Cardiac fibroblast (primary cell): ENCODE results near the gene MZT2B.
A peak's percentile ranks its signal among the peaks of the same experiment; 100 is the strongest.
"Not testable (repeated sequence)": the region's sequence is repeated elsewhere in the genome, so short reads cannot be mapped to it uniquely, and the experiment has no call there.

Experiments used
- DNase-seq, 2 donors: peaks; one replicate each; pipeline versions ENCODE4 v3.0.0 to v3.0.0-alpha.2; 2010; ENCODE audit warnings: low read depth in 2 of 2
- H3K4me3 ChIP-seq, 2 donors: replicated peaks in 1 of 2; 1 replicate in 1 of 2; 2 replicates in 1 of 2; pipeline ENCODE4 v1.5.1; 2011; ENCODE audit warnings: low read depth in 2 of 2, low read length in 2 of 2, mild to moderate bottlenecking in 2 of 2, moderate library complexity in 1 of 2
- TF ChIP-seq, protein P1 (sequence below): IDR thresholded peaks from one replicate; pipeline ENCODE4 v1.5.1; 2011; ENCODE audit warnings: low read depth, mild to moderate bottlenecking, low read length, inconsistent platforms

MZT2B gene

DNA sequence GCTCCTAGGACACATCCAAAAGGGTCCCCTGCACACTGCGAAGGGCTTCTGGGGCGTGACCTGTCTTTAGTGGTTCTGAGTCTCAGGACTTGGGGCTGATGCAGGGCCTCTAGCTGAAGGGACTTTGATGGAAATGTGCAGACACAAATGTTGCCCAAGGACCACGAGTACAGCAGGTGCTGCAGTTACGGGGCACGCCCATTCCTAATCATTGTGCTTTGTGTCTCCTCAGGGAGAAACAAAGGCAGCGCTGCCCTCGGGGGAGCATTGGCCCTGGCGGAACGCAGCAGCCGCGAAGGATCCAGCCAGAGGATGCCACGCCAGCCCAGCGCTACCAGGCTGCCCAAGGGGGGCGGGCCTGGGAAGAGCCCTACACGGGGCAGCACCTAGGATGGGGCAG, 8.2 kb downstream of the MZT2B start:
- H3K4me3 ChIP-seq = no peak overlapping the region
- TF ChIP-seq, protein P1, sequence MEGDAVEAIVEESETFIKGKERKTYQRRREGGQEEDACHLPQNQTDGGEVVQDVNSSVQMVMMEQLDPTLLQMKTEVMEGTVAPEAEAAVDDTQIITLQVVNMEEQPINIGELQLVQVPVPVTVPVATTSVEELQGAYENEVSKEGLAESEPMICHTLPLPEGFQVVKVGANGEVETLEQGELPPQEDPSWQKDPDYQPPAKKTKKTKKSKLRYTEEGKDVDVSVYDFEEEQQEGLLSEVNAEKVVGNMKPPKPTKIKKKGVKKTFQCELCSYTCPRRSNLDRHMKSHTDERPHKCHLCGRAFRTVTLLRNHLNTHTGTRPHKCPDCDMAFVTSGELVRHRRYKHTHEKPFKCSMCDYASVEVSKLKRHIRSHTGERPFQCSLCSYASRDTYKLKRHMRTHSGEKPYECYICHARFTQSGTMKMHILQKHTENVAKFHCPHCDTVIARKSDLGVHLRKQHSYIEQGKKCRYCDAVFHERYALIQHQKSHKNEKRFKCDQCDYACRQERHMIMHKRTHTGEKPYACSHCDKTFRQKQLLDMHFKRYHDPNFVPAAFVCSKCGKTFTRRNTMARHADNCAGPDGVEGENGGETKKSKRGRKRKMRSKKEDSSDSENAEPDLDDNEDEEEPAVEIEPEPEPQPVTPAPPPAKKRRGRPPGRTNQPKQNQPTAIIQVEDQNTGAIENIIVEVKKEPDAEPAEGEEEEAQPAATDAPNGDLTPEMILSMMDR = no peak
- no peak for DNase-seq

DNA sequence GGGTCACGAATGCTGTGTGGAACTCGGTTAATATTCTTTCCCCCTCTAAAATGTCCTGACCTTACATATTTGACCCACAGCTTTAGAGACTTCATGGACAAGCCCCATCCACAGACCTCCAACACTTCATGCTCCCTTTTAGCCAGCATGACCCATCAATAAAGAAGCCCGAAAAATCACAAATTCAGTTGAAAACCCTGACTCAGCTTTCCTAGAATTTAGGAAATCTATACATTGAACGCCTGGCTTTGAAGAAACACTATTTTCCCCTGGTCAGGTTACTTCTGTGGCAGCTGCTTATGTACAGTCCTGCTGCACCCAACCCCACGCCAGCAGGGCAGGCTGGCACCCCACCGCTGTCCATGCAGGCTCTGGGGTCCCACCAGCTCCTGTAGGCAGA, 9.3 kb downstream of the MZT2B start:
- H3K4me3 ChIP-seq, DNase-seq: not testable (repeated sequence)

DNA sequence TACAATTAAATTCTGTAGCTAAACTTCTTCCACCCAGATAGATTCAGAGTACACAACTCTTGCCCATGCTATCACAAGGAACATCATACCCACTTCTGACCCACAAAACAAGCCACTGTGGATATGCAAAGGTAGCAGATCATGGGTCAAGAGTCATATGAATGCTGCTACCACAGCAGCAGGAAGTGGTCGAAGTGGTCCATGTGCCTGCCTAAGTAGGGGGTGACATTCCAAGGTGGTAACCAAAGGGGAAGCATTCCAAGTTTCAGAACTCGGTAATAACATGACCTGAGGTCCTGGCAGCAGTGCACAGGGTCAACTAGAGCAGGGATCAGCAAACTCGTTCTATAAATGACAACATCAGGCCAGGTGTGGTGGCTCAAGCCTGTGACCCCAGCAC, 10.4 kb downstream of the MZT2B start:
- not testable (repeated sequence) for H3K4me3 ChIP-seq, DNase-seq

DNA sequence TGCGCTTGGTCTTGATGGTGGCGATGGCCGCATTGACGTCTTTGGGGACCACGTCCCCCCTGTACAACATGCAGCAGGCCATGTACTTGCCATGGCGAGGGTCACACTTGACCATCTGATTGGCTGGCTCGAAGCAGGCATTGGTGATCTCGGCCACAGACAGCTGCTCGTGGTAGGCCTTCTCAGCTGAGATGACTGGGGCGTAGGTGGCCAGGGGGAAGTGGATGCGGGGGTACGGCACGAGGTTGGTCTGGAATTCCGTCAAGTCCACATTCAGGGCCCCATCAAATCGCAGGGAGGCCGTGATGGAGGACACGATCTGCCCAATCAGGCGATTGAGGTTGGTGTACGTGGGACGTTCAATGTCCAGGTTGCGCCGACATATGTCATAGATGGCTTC, 11.8 kb downstream of the MZT2B start:
- DNase-seq, H3K4me3 ChIP-seq: not testable (repeated sequence)

DNA sequence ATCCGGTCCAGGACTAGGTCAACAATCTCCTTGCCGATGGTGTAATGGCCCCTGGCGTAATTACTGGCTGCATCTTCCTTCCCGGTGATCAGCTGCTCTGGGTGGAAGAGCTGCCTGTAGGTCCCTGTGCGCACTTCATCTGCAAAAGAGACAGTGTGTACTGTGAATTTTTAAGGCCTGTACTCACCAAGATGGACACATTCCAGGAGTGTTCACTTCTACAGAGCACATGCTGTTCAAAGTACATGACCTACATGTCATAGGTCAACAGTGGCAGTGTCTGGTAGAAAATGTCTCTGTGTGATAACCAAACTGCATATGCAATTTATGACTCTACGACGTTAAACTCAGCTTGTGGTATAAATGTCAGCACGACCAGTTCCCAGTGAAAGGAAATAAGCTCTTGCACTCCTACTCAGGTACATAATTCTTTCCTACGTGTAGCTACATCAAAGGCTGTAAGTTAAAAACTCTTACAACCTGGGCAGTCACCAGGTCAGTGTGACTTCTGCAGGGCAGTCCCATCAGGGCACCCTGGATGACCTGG, 13.1 kb downstream of the MZT2B start:
- not testable (repeated sequence) for DNase-seq, H3K4me3 ChIP-seq

DNA sequence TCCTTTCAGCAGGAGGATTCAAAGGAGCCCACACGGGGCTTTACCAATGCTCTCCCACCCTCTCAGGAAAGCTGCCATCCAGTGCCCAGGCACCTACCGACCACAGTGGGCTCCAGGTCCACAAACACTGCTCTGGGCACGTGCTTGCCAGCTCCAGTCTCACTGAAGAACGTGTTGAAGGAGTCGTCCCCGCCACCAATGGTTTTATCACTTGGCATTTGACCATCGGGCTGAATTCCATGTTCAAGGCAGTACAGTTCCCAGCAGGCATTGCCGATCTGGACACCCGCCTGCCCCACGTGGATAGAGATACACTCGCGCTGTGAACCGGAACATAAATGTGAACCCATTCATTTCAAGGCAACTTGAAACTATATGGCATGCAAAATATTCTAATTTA, 14.0 kb downstream of the MZT2B start:
- not testable (repeated sequence) for DNase-seq, H3K4me3 ChIP-seq

DNA sequence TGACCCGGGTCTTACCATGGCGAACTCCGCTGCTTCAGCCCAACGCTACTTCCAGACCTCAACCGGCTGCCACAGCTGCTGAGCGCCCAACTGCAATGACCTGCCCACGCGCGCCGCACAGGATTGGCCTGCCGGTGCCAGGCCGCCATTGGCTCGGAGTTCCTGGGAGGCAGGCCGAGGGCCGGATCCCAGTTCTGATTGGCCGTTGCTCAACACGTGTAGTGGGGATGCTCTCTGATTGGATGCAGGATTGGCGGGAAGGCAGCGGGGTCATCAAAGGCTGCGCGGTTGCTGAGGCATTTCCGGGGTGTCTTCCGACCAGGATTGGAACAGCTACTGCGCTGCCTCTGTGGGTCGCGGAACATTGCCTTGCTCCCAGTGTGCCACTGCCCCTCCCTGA, 16.3 kb downstream of the MZT2B start, which contains the start of gene TUBA3E:
TUBA3E (minus strand) TSS at position 97 of the 400 bp plus-strand sequence; CDS start at position 18, 79 bp downstream.
- no peak for DNase-seq
- TF ChIP-seq, protein P1 = no peak

DNA sequence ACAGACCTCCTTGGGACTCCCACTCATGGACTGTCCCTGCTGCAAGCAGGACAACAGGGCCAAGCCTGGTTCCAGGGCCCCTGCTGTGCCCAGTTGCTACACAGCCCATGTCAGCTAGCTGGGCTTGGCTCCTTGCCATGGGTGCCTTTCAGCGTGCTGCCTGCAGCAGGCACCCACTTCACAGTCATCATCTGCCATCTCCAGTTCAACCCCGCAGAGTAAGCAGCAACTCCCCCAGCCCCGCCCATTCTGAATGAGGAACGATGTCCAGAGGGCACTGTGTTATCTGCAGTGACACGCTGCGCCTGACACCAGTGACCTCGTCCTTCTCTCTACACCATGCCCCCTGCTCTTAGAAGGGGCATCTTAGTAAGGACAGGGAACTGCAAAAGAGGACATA, 20.5 kb downstream of the MZT2B start:
- not testable (repeated sequence) for DNase-seq, H3K4me3 ChIP-seq

More for the DNA sequence above, 16.3 kb downstream of the MZT2B start, which contains the start of gene TUBA3E:
- H3K4me3 ChIP-seq = no peak within 1 kb of the TSS

DNA sequence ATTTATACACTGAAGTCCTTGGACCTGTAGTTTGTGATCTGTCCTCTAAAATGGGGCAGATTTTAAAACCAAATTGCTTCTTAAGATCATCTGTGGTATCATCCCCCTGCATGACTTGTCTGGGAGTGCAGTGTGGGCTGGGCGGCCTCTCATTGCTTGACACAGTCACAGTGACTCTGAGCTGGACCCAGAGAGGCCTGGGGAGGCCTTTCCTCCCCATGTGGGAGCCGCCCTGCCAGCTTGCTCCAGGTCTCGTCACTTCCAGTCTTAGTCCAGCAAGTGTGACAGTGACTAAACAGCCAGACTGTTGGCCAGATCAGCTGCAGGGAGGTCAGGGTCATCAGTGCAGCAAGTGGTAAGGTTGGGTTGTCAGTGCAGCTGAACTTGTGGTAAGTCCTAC, 21.1 kb downstream of the MZT2B start:
- not testable (repeated sequence) for DNase-seq, H3K4me3 ChIP-seq

DNA sequence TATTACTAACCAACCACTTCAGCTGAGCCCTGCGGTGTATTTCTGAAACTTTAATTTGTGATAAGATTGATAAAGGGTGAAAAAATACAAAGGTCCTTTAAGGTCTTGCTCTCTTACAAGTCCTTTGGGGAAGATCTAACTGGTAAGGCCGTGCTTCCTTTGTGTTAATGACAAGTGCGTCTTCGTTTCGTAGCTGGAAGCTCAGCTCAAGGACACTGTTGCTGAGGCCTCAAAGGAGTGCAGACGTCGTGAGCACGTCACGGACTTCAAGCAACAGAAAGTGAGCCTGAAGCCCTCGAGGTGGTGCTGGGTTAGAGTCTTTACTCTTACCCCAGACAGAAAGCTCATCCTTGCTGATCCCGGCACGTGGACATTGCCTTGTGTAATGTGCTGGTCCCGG, 25.0 kb downstream of the MZT2B start:
- H3K4me3 ChIP-seq, DNase-seq: not testable (repeated sequence)

DNA sequence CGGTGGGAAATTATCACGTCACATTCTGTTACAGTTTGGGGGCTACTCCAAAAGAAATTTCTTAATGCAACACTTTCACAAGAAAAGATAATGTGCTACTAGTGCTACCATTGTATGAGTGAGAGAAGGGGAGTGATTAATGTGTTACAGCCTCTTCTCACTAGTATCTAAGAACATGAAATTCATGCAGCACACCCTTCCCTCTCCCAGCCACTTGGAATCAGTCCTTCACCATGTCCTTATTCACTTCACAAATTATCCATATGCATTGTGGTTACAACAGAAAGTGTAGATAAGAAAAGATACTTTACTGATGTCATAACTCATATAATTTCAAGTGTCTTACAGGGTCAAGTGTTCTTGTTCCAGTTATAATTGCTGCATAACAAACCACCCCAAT, 37.1 kb downstream of the MZT2B start:
- not testable (repeated sequence) for H3K4me3 ChIP-seq

DNA sequence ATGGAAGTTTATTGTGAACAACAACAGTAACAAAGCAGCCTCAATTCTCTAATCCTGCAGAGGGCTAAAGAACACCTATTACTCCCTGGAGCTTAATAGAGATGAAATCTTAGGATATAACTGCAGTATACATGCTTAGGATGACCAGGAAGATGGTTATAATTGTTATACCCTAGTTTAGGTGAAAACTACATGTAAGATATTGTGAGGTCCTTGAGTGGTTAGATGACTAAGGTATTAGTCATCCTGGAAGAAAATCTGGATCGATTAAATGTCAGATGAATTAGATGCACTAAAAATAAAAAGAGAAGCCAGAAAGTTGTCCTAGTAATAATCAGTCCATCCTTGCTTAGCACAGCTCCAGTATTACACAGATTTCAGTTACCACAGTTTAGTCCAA, 38.4 kb downstream of the MZT2B start:
- DNase-seq, H3K4me3 ChIP-seq: not testable (repeated sequence)

More for the DNA sequence above, 37.1 kb downstream of the MZT2B start:
- not testable (repeated sequence) for DNase-seq

DNA sequence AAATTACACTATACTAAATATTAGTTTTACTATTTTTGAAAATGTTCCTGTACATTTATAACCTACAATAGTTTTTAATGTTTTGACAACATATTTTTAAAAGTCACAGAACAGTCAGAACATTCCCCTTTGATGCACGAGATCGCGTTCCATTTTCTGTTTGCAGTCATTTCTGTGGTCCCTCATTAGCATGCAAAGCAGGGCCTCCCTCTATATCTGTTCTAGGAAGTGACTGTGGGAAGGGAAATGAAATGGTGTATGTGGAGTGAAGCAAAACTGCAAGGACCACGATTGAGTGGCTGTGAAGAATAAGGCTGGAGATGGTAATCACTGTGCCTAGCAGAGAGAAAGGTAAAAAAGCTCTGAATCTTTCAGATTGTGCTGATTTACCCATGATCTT, 40.5 kb downstream of the MZT2B start:
- H3K4me3 ChIP-seq, DNase-seq: not testable (repeated sequence)

DNA sequence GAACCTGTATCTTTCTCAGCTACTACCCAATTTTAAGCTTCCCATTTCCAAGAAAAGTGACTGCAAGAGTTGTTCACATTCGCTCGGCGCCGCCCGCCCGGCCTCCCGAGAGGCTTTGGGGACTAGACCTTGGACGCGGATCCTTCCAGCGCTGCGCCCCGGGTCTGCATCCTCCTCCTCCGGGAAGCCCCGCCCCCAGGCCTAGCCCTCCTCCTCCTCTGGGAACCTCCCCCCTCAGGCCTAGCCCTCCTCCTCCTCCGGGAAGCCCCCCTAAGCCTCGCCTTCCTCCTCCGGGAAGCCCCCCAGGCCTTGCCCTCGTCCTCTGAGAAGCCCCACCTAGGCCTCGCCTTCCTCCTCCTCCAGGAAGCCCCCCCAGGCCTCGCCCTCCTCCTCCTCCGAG, 45.9 kb downstream of the MZT2B start:
- DNase-seq, H3K4me3 ChIP-seq: not testable (repeated sequence)

DNA sequence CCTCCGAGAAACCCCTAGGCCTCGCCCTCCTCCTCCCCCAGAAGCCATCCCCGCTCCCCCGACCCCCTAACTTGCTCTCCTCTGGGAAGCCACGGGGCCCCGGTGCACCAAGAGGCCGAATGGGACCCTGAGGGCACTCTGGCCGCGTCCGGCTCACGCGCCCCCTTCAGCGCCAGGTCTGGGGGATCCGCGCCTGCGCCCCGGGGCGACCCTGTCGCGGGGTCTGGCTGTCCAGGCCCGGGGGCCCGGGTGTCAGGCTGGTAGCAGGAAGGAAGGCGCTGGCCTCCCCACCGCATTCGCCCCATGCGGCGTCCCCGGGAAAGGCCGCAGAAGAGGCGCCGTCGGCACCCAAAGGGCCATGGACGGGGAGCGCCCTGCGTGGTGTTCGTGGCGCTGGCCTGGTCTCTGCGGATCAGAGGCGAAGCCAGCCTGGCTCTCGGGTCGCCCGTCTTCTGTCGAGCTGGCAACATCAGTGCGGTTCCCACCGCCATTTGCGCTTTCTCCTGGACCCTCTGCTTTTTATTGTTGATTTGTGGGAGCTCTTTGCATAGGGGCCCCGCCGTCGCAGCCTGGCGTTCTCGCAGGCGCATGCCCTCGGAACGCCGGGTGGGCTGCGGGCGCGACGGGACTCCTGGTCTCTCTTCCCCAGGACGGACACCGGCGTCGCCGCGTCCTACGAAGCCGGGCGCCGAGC, 46.6 kb downstream of the MZT2B start:
- DNase-seq, H3K4me3 ChIP-seq: not testable (repeated sequence)

DNA sequence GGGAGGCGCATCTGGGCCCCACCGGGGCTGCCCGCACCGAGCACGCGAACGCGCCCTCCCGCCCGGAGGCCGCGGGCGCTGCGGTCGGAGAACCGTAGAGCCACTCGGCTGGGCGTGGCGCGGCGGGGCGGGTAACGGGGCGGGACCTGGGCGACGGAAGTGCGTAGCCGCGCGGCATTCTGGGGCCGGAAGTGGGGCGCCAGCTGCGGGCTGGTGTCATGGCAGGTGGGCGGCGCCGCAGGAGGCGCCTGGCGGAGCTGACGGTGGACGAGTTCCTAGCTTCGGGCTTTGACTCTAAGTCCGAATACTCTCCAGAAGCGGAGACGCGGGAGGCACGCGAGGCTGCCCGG, 47.1 kb downstream of the MZT2B start:
- peak overlapping the region in 1 of 2 donors; percentile 19 for H3K4me3 ChIP-seq
- peak in 1 of 2 donors; percentile 57 for DNase-seq

DNA sequence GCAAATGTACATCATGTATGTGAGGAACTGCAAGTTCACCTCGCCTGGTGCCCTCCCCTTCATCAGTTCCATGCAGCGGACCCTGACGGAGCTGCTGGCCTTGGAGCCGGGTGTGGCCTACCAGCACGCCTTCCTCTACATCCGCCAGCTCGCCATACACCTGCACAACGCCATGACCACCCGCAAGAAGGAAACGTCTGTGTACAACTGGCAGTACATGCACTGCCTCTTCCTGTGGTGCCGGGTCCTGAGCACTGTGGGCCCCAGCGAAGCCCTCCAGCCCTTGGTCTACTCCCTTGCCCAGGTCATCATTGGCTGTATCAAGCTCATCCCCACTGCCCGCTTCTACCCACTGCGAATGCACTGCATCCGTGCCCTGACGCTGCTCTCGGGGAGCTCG, 48.3 kb downstream of the MZT2B start:
- DNase-seq = not testable (repeated sequence)

More for the DNA sequence above, 48.3 kb downstream of the MZT2B start:
- H3K4me3 ChIP-seq = not testable (repeated sequence)
